HG03354 (cell line): ENCODE data around the gene FOXB2.
"Not testable (repeated sequence)": the region's sequence is repeated elsewhere in the genome, so short reads cannot be mapped to it uniquely, and the experiment has no call there.

Source experiments
- ATAC-seq: cut with Tn5 transposase; IDR thresholded peaks from one replicate; pipeline ENCODE4 v1.9.1; 2021; ENCODE audit warnings: mild to moderate bottlenecking; ENCODE audit not compliant: unreplicated experiment, poor library complexity, severe bottlenecking

The FOXB2 gene

GRCh38 chr9:77040340-77040739, 20.9 kb downstream of the FOXB2 start:
- no peak for ATAC-seq

- ATAC-seq = not testable (repeated sequence)
Observed at GRCh38 chr9:77043743-77044142, 24.3 kb downstream of the FOXB2 start.

- ATAC-seq = not testable (repeated sequence)
Observed at GRCh38 chr9:77060681-77061080, 41.2 kb downstream of the FOXB2 start.

DNA sequence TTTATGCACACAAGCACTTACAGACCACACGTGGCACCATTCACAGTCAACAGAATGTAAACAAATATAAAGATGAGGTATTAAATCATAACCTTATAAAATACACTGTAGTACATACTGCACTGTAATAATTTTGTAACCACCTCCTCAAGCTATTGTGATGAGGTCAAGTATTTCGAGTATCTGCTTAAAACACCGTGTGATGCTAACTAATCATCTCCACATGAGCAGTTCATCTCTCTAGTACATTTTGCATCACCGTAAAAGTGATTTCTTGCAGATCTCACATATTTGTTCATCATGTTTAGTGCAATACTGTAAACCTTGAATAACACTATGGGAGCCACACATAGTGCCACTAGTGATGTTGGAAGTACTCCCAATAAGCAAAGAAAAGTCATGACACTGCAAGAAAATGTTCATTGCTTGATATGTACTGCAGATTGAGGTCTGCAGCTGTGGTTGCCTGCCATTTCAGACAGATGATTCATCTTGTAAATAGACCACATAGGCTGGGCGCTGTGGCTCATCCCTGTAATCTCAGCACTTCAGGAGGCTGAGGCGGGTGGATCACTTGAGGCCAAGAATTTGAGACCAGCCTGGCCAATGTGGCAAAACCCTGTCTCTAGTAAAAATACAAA, 44.3 kb downstream of the FOXB2 start:
- ATAC-seq = no peak

GRCh38 chr9:77066388-77066787, 46.9 kb downstream of the FOXB2 start:
- ATAC-seq = no peak
